ENCODE results near the gene ST3GAL4. TPM values are rescaled to one million over a fixed set of nuclear protein-coding genes. Genes with fewer than 3 reads are reported as not detected.

Gene ST3GAL4
- total RNA-seq, 1 experiment from 2014 or later: 13.1 TPM

DNA sequence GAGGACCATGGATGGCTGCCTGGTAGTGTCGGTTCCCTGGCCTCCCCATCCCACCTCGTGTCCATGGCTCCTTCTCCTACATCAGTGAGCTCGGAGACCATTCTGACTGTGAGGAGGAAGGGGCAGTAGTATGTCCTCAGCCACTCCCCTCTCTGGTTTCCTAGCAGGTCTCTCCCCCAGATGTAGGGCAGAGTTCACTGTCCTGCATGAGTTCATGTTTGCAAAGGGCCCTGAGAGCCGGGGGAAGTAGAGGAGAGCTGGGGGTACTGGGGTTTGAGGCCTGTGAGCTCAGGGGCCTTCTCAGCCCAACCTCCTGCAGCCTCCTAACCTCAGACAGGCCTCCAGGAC, 18.4 kb upstream of the ST3GAL4 start:
- no peaks in the 10 kb centered on the region for H3K9me2 ChIP-seq (ENCODE audit: insufficient read depth)
- no peak overlapping the region for H3K27ac ChIP-seq (ENCODE audit: low read depth, low read length)
- H3K36me3 ChIP-seq (ENCODE audit: control insufficient read depth in 1 of 2, insufficient read depth in 2 of 2, low read length in 2 of 2): no peaks in the 10 kb centered on the region
- ChIA-PET RAD21 (ENCODE audit: low non-redundant PET in 1 of 2, low total read pairs in 2 of 2, uncharacterized antibody in 2 of 2, unreplicated experiment in 2 of 2) (no interaction called here), CTCF (no interaction called here), POLR2A (no interaction called here)
- intact Hi-C loops (cut with micrococcal nuclease): no loop called here
- peaks cover 22 to 35% of the 10 kb centered on the region in 2 experiments for H3K4me1 ChIP-seq (ENCODE audit: control insufficient read depth in 1 of 2, insufficient read depth in 2 of 2, low read length in 2 of 2)
- DNase-seq (ENCODE audit: low read depth, low spot score): no peak
- TF ChIP-seq CBX3 (IDR thresholded peaks at IDR 0.05; ENCODE audit: low read depth): no peak
- TF ChIP-seq, protein P1, sequence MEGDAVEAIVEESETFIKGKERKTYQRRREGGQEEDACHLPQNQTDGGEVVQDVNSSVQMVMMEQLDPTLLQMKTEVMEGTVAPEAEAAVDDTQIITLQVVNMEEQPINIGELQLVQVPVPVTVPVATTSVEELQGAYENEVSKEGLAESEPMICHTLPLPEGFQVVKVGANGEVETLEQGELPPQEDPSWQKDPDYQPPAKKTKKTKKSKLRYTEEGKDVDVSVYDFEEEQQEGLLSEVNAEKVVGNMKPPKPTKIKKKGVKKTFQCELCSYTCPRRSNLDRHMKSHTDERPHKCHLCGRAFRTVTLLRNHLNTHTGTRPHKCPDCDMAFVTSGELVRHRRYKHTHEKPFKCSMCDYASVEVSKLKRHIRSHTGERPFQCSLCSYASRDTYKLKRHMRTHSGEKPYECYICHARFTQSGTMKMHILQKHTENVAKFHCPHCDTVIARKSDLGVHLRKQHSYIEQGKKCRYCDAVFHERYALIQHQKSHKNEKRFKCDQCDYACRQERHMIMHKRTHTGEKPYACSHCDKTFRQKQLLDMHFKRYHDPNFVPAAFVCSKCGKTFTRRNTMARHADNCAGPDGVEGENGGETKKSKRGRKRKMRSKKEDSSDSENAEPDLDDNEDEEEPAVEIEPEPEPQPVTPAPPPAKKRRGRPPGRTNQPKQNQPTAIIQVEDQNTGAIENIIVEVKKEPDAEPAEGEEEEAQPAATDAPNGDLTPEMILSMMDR (IDR thresholded peaks at IDR 0.05 in 2 of 3, conservative IDR thresholded peaks at IDR 0.05 in 1 of 3; ENCODE audit: borderline replicate concordance in 1 of 3, insufficient read depth in 1 of 3, low read depth in 2 of 3, low read length in 2 of 3): no peak
- TF ChIP-seq, protein P2, sequence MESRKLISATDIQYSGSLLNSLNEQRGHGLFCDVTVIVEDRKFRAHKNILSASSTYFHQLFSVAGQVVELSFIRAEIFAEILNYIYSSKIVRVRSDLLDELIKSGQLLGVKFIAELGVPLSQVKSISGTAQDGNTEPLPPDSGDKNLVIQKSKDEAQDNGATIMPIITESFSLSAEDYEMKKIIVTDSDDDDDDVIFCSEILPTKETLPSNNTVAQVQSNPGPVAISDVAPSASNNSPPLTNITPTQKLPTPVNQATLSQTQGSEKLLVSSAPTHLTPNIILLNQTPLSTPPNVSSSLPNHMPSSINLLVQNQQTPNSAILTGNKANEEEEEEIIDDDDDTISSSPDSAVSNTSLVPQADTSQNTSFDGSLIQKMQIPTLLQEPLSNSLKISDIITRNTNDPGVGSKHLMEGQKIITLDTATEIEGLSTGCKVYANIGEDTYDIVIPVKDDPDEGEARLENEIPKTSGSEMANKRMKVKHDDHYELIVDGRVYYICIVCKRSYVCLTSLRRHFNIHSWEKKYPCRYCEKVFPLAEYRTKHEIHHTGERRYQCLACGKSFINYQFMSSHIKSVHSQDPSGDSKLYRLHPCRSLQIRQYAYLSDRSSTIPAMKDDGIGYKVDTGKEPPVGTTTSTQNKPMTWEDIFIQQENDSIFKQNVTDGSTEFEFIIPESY (IDR thresholded peaks at IDR 0.05; ENCODE audit: extremely low read depth, insufficient replicate concordance, low read length): no peak
- no peak for TF ChIP-seq RAD21 (IDR thresholded peaks at IDR 0.05; ENCODE audit: low read depth)
- no peak for TF ChIP-seq TCF7L2 (IDR thresholded peaks at IDR 0.05; ENCODE audit: borderline replicate concordance, extremely low read depth, insufficient read depth, insufficient read length)
- TF ChIP-seq, protein P3, sequence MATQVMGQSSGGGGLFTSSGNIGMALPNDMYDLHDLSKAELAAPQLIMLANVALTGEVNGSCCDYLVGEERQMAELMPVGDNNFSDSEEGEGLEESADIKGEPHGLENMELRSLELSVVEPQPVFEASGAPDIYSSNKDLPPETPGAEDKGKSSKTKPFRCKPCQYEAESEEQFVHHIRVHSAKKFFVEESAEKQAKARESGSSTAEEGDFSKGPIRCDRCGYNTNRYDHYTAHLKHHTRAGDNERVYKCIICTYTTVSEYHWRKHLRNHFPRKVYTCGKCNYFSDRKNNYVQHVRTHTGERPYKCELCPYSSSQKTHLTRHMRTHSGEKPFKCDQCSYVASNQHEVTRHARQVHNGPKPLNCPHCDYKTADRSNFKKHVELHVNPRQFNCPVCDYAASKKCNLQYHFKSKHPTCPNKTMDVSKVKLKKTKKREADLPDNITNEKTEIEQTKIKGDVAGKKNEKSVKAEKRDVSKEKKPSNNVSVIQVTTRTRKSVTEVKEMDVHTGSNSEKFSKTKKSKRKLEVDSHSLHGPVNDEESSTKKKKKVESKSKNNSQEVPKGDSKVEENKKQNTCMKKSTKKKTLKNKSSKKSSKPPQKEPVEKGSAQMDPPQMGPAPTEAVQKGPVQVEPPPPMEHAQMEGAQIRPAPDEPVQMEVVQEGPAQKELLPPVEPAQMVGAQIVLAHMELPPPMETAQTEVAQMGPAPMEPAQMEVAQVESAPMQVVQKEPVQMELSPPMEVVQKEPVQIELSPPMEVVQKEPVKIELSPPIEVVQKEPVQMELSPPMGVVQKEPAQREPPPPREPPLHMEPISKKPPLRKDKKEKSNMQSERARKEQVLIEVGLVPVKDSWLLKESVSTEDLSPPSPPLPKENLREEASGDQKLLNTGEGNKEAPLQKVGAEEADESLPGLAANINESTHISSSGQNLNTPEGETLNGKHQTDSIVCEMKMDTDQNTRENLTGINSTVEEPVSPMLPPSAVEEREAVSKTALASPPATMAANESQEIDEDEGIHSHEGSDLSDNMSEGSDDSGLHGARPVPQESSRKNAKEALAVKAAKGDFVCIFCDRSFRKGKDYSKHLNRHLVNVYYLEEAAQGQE (IDR thresholded peaks at IDR 0.05; ENCODE audit: low read depth): no peak
- TF ChIP-seq ZNF274 (IDR thresholded peaks at IDR 0.05; ENCODE audit: low read depth, low read length): no peak
- TF ChIP-seq EZH2phosphoT487 (IDR thresholded peaks at IDR 0.05; ENCODE audit: borderline replicate concordance): no peak
- TF ChIP-seq POLR2A (IDR thresholded peaks at IDR 0.05; ENCODE audit: borderline replicate concordance, extremely low read depth, insufficient read depth, insufficient read length): no peak
- no peak for TF ChIP-seq YY1 (IDR thresholded peaks at IDR 0.05; ENCODE audit: extremely low read depth, insufficient replicate concordance, low read depth, low read length)
- no peak for TF ChIP-seq JUND (IDR thresholded peaks at IDR 0.05)
- TF ChIP-seq ELF1 (IDR thresholded peaks at IDR 0.05; ENCODE audit: borderline replicate concordance, low read depth): no peak
- TF ChIP-seq ZFX (IDR thresholded peaks at IDR 0.05): no peak
- TF ChIP-seq, protein P4, sequence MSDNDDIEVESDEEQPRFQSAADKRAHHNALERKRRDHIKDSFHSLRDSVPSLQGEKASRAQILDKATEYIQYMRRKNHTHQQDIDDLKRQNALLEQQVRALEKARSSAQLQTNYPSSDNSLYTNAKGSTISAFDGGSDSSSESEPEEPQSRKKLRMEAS (IDR thresholded peaks at IDR 0.05): no peak
- no peak for TF ChIP-seq SP1 (IDR thresholded peaks at IDR 0.05; ENCODE audit: low read depth)
- no peaks in the 10 kb centered on the region for H3K9me3 ChIP-seq (ENCODE audit: control insufficient read depth in 1 of 2, insufficient read depth in 1 of 2, low read depth in 1 of 2, low read length in 2 of 2)
- no peak overlapping the region for H2AFZ ChIP-seq (ENCODE audit: low read depth, low read length, poor library complexity, severe bottlenecking)
- H3K79me2 ChIP-seq (ENCODE audit: insufficient read depth, low read length): no peaks in the 10 kb centered on the region
- no TSS peak for BruUV-seq (replicated peaks)
- ATAC-seq: no peak
- H3K4me3 ChIP-seq (replicated peaks in 1 of 2; ENCODE audit: low read depth in 1 of 2, low read length in 2 of 2): no peak overlapping the region
- no peaks in the 10 kb centered on the region for H3K27me3 ChIP-seq (ENCODE audit: insufficient read depth, low read length)
- no peak overlapping the region for H3K4me2 ChIP-seq (ENCODE audit: low read length)
- no peak overlapping the region for H3K9ac ChIP-seq (ENCODE audit: low read length)
- no peaks in the 10 kb centered on the region for H4K20me1 ChIP-seq (ENCODE audit: insufficient read depth)

Measured in HCT116 (cell line).